C4-2B (cell line): Measurements from ENCODE around the gene MS4A5.

ENCODE experiments used
- H3K27ac ChIP-seq: fragments of 450-650 bp; 2 replicates; pipeline ENCODE4 v1.5.1; 2017
- ZFX ChIP-seq: fragments of 450-650 bp; IDR thresholded peaks from 2 replicates; pipeline ENCODE4 v1.6.1; 2017
- TF ChIP-seq, protein P1 (sequence below): fragments of 450-650 bp; conservative IDR thresholded peaks from 2 replicates; pipeline ENCODE4 v1.5.1; 2017; ENCODE audit warnings: mild to moderate bottlenecking

Gene MS4A5, protein sequence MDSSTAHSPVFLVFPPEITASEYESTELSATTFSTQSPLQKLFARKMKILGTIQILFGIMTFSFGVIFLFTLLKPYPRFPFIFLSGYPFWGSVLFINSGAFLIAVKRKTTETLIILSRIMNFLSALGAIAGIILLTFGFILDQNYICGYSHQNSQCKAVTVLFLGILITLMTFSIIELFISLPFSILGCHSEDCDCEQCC

GRCh38 chr11:60429272-60429671, at the start of gene MS4A5:
Gene MS4A5 (plus strand): TSS chr11:60429572. CDS start chr11:60429675, 103 bp downstream.
- H3K27ac ChIP-seq, result no peak within 1 kb of the TSS
- TF ChIP-seq, protein P1, sequence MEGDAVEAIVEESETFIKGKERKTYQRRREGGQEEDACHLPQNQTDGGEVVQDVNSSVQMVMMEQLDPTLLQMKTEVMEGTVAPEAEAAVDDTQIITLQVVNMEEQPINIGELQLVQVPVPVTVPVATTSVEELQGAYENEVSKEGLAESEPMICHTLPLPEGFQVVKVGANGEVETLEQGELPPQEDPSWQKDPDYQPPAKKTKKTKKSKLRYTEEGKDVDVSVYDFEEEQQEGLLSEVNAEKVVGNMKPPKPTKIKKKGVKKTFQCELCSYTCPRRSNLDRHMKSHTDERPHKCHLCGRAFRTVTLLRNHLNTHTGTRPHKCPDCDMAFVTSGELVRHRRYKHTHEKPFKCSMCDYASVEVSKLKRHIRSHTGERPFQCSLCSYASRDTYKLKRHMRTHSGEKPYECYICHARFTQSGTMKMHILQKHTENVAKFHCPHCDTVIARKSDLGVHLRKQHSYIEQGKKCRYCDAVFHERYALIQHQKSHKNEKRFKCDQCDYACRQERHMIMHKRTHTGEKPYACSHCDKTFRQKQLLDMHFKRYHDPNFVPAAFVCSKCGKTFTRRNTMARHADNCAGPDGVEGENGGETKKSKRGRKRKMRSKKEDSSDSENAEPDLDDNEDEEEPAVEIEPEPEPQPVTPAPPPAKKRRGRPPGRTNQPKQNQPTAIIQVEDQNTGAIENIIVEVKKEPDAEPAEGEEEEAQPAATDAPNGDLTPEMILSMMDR, result no peak
- no peak for TF ChIP-seq ZFX

DNA sequence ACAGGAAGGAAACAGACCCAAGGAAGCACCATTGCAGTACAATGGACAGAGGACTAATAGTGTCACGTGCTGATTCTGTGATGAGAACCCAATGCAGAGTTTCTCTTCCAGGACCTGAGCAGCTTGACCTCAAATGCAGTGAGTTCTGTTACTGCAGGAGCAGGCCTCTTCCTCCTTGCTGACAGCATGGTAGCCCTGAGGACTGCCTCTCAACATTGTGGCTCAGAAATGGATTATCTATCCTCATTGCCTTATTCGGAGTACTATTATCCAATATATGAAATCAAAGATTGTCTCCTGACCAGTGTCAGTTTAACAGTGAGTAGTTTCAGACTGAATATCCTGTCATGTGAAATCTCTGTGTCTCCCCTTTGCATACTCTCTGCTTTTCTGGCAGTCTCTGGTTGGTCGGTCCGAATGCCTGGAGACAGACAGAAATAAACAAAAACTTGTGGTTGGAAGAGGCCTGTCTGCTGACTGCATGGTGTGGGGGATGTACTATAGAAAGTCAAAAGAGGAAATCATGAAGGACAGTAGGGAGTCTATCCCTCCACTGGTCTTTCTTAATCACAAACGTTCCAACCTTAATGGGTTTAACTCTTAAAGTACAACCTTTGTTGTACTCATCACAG, 40.0 kb upstream of the MS4A5 start:
- no peak overlapping the region for H3K27ac ChIP-seq
- TF ChIP-seq ZFX, result no peak
- TF ChIP-seq, protein P1, result no peak

- no peak overlapping the region for H3K27ac ChIP-seq
- no peak for TF ChIP-seq ZFX
- TF ChIP-seq, protein P1, result no peak
Observed at GRCh38 chr11:60390419-60390818, 39.0 kb upstream of the MS4A5 start.

- no peak overlapping the region for H3K27ac ChIP-seq
- TF ChIP-seq, protein P1, result no peak
- no peak for TF ChIP-seq ZFX
Observed at GRCh38 chr11:60392361-60392760, 37.0 kb upstream of the MS4A5 start.

DNA sequence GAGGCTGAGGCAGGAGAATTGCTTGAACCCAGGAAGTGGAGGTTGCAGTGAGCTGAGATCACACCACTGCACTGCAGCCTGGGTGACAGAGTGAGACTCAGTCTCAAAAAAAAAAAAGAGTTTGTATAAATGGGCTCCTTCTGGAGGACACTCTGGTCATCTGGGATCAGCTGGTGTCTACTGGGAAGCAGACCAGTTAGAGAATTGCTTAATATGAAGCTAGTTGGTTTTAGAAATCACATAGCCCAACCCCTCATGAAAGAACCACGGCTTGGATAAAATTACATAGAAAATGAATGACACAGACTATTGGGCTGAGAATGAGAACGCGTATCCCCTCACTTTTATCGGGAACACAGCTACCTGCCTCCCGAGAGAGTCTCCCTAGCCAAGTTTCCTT, 36.4 kb upstream of the MS4A5 start:
- no peak overlapping the region for H3K27ac ChIP-seq
- TF ChIP-seq, protein P1, result no peak
- TF ChIP-seq ZFX, result no peak

- no peak overlapping the region for H3K27ac ChIP-seq
- TF ChIP-seq ZFX, result no peak
- TF ChIP-seq, protein P1, result no peak
Observed at GRCh38 chr11:60394666-60395380, 34.5 kb upstream of the MS4A5 start.

DNA sequence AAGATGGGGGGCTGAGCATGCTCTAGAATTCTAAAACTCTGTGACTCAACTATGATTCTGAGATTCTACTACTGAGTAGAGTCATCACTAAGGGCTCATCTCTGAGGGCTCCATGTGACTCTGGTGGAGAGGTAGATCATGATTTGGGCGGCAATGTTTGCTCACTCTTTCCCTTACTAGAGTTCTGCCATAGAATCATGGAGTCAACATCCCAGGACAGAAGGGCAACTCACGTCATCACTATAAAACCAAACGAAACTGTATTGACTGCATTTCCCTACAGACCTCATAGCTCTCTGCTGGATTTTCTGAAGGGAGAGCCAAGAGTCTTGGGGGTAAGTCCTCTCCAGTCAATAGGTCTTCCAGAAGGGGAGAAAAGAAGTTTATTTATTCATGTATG, 33.0 kb upstream of the MS4A5 start, which contains the start of gene MS4A14:
MS4A14 (plus strand) TSS at position 78 of the 400 bp plus-strand sequence; CDS start at position 198, 120 bp downstream.
- TF ChIP-seq ZFX, result no peak
- TF ChIP-seq, protein P1, result no peak
- H3K27ac ChIP-seq, result no peak within 1 kb of the TSS
